ENCODE results near the gene ZNF668. TPM values are rescaled to one million over a fixed set of nuclear protein-coding genes. Genes with fewer than 3 reads are reported as not detected.

Gene ZNF668
- total and polyA plus RNA-seq, 2 of the 8 experiments (the other 6 are each of a cell fraction or from before 2014, with no cell fraction given): 14.0 to 14.3 TPM

DNA sequence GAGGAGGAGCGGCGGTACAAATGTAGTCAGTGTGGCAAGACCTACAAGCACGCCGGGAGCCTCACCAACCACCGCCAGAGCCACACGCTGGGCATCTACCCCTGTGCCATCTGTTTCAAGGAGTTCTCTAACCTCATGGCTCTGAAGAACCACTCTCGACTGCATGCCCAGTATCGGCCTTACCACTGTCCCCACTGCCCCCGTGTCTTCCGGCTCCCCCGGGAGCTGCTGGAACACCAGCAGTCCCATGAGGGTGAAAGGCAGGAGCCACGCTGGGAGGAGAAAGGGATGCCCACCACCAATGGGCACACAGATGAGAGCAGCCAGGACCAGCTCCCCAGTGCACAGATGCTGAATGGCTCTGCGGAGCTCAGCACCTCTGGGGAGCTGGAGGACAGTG, 3.0 kb upstream of the ZNF668 start:
- ChIA-PET CTCF (ENCODE audit: partially characterized antibody) (interaction anchor here (0.6 to 2.1 kb wide), 5 partner anchors 15 to 91 kb away, joined by 3 to 10 read pairs (median 3); no protein-coding TSS in a partner anchor), POLR2A (ENCODE audit: partially characterized antibody) (interaction anchor here (0.9 to 4.9 kb wide), 4 partner anchors 9 to 92 kb away, joined by 3 to 26 read pairs (median 5); partner anchors contain the start of genes HSD3B7 and VKORC1)
- WGBS, 2 experiments (ENCODE audit: extremely low coverage in 1 of 2, insufficient coverage in 1 of 2, insufficient read length in 1 of 2, insufficient replicate concordance in 2 of 2, low coverage in 1 of 2, low lambda C conversion rate in 2 of 2, missing lambda C conversion rate in 1 of 2): 95% methylated on average over 13 of the region's 13 CpGs; no CpG with 5 or more reads in 1 of the 2 experiments
- peaks cover 5 to 48% (median 28%) of the 10 kb centered on the region in 4 experiments; a peak in 7 of 8 replicates for H3K36me3 ChIP-seq (ENCODE audit: control insufficient read depth in 2 of 4, insufficient read depth in 4 of 4, low read length in 3 of 4)
- H2BK20ac ChIP-seq (ENCODE audit: low read length): no peak overlapping the region
- H3K79me2 ChIP-seq (ENCODE audit: control insufficient read depth in 1 of 2, insufficient read depth in 2 of 2, low read length in 2 of 2): peaks cover 6 to 48% of the 10 kb centered on the region in 2 experiments
- no peak overlapping the region for H3K4ac ChIP-seq (replicated peaks; ENCODE audit: insufficient read length, low read depth, low read length)
- H3K14ac ChIP-seq (ENCODE audit: insufficient read length): no peak overlapping the region
- H3K23ac ChIP-seq (ENCODE audit: insufficient read length): no peak overlapping the region
- H3K9ac ChIP-seq (replicated peaks in 1 of 4; ENCODE audit: extremely low read depth in 1 of 4, low read depth in 3 of 4, low read length in 3 of 4): no peak overlapping the region
- no peaks in the 10 kb centered on the region for H3K9me3 ChIP-seq (ENCODE audit: insufficient read depth in 2 of 2, low read depth in 1 of 2, low read length in 1 of 2)
- H3K56ac ChIP-seq (replicated peaks; ENCODE audit: insufficient read length, low read depth, low read length): no peak overlapping the region
- no peak overlapping the region for H2BK5ac ChIP-seq (ENCODE audit: low read depth, low read length)
- H3K23me2 ChIP-seq (ENCODE audit: low read depth, low read length): peaks cover 7% of the 10 kb centered on the region; the same call in 1 of the 2 replicates
- H3K27ac ChIP-seq (ENCODE audit: low read depth, low read length): no peak overlapping the region
- no peak for FAIRE-seq
- H3K4me1 ChIP-seq (replicated peaks in 1 of 4; ENCODE audit: control insufficient read depth in 3 of 4, insufficient read depth in 4 of 4, low read length in 3 of 4): peaks cover 0 to 1% (median 0%) of the 10 kb centered on the region in 4 experiments; a peak in 2 of 7 replicates
- H2BK120ac ChIP-seq (replicated peaks; ENCODE audit: low read depth, low read length): no peak overlapping the region
- H2BK15ac ChIP-seq (ENCODE audit: low read length): no peak overlapping the region
- no peak for DNase-seq (ENCODE audit: low read depth in 1 of 2, low spot score in 2 of 2)
- no peak overlapping the region for H4K5ac ChIP-seq (ENCODE audit: insufficient read length, low read depth, low read length)
- H2AFZ ChIP-seq (ENCODE audit: low read length): no peak overlapping the region
- H2AK5ac ChIP-seq (ENCODE audit: low read depth, low read length): no peak overlapping the region
- H2BK12ac ChIP-seq (ENCODE audit: low read depth, low read length): no peak overlapping the region
- no peaks in the 10 kb centered on the region for H3K27me3 ChIP-seq (replicated peaks in 1 of 4; ENCODE audit: control insufficient read depth in 3 of 4, extremely low read depth in 1 of 4, insufficient read depth in 3 of 4, low read length in 3 of 4)
- H3K4me2 ChIP-seq (ENCODE audit: insufficient read depth in 1 of 2, low read depth in 2 of 2, low read length in 2 of 2): no peak overlapping the region
- no peak overlapping the region for H4K91ac ChIP-seq (replicated peaks; ENCODE audit: insufficient read length, low read length)
- no peak overlapping the region for H3K4me3 ChIP-seq (ENCODE audit: extremely low read depth in 1 of 4, insufficient read depth in 2 of 4, low read depth in 3 of 4, low read length in 4 of 4)
- no peak overlapping the region for H3K18ac ChIP-seq (ENCODE audit: extremely low read depth, low read length)
- H4K8ac ChIP-seq (ENCODE audit: extremely low read depth, insufficient read depth, low read length): peak overlapping the region; percentile 46; the same call in 1 of the 2 replicates
- peaks cover 7% of the 10 kb centered on the region; the same call in 1 of the 2 replicates for H3K79me1 ChIP-seq (ENCODE audit: low read depth, low read length)
- H4K20me1 ChIP-seq (replicated peaks in 1 of 2; ENCODE audit: control insufficient read depth in 1 of 2, insufficient read depth in 2 of 2, low read length in 2 of 2): peaks cover 8 to 30% of the 10 kb centered on the region in 2 experiments
- no peak for TF ChIP-seq SP1 (IDR thresholded peaks at IDR 0.05; ENCODE audit: low read depth, low read length)
